WERI-Rb-1 (cell line): ENCODE data around the gene RGS12.

ENCODE experiments used
- DNase-seq: peaks from one replicate; pipeline ENCODE4 v3.0.0-alpha.2; 2020
- H3K27ac ChIP-seq: fragments of 250-450 bp; sonication (Bioruptor Pico); 2 replicates; pipeline ENCODE4 v1.5.1; 2020; ENCODE audit warnings: mild to moderate bottlenecking, moderate library complexity
- H3K27me3 ChIP-seq: fragments of 250-450 bp; sonication (Bioruptor Pico); 2 replicates; pipeline ENCODE4 v1.5.1; 2021; ENCODE audit warnings: mild to moderate bottlenecking, low read depth, moderate library complexity; ENCODE audit not compliant: insufficient read depth, severe bottlenecking
- H3K36me3 ChIP-seq: fragments of 250-450 bp; sonication (Bioruptor Pico); 2 replicates; pipeline ENCODE4 v1.5.1; 2020; ENCODE audit warnings: mild to moderate bottlenecking, moderate library complexity
- H3K4me3 ChIP-seq: 2 replicates; pipeline ENCODE4 v1.5.1; 2011; ENCODE audit warnings: low read depth, mild to moderate bottlenecking, control low read depth, low read length
- H3K9me3 ChIP-seq: fragments of 250-450 bp; sonication (Bioruptor Pico); 2 replicates; pipeline ENCODE4 v1.5.1; 2021; ENCODE audit warnings: mild to moderate bottlenecking, moderate library complexity; ENCODE audit not compliant: severe bottlenecking
- CTCF ChIP-seq: IDR thresholded peaks from 2 replicates; pipeline ENCODE4 v1.5.1; 2011; ENCODE audit warnings: low read depth, mild to moderate bottlenecking, control low read depth, inconsistent platforms, low read length

The RGS12 gene

GRCh38 chr4:3330707-3331106 is 37.9 kb downstream of the RGS12 start:
- Histone ChIP-seq H3K27ac (no peak overlapping the region), H3K9me3 (no peaks in the 10 kb centered on the region), H3K4me3 (no peak overlapping the region), H3K27me3 (no peaks in the 10 kb centered on the region), H3K36me3 (no peaks in the 10 kb centered on the region; the same call in none of the 2 replicates)
- no peak for TF ChIP-seq CTCF
- no peak for DNase-seq

GRCh38 chr4:3331511-3332394 is 38.9 kb downstream of the RGS12 start:
- Histone ChIP-seq H3K27ac (no peak overlapping the region), H3K9me3 (no peaks in the 10 kb centered on the region), H3K4me3 (no peak overlapping the region), H3K27me3 (no peaks in the 10 kb centered on the region), H3K36me3 (no peaks in the 10 kb centered on the region; the same call in none of the 2 replicates)
- no peak for DNase-seq
- no peak for TF ChIP-seq CTCF

- DNase-seq, result no peak
- H3K27me3 ChIP-seq, result no peaks in the 10 kb centered on the region
Measured at GRCh38 chr4:3332498-3332897, 39.7 kb downstream of the RGS12 start.

GRCh38 chr4:3334316-3334715 is 41.5 kb downstream of the RGS12 start:
- H3K9me3 ChIP-seq, result no peaks in the 10 kb centered on the region
- H3K27ac ChIP-seq, result no peak overlapping the region
- no peaks in the 10 kb centered on the region; the same call in 1 of the 2 replicates for H3K36me3 ChIP-seq
- H3K27me3 ChIP-seq, result no peaks in the 10 kb centered on the region
- no peak for DNase-seq
- H3K4me3 ChIP-seq, result no peak overlapping the region
- no peak for TF ChIP-seq CTCF

More at GRCh38 chr4:3332498-3332897, 39.7 kb downstream of the RGS12 start:
- no peak overlapping the region for H3K4me3 ChIP-seq
- no peak for TF ChIP-seq CTCF
- no peak overlapping the region for H3K27ac ChIP-seq
- no peaks in the 10 kb centered on the region for H3K9me3 ChIP-seq
- no peaks in the 10 kb centered on the region; the same call in none of the 2 replicates for H3K36me3 ChIP-seq

- TF ChIP-seq CTCF, result no peak
- DNase-seq, result no peak
- Histone ChIP-seq H3K27me3 (no peaks in the 10 kb centered on the region), H3K36me3 (no peaks in the 10 kb centered on the region; the same call in 1 of the 2 replicates), H3K27ac (no peak overlapping the region), H3K9me3 (no peaks in the 10 kb centered on the region), H3K4me3 (no peak overlapping the region)
Measured at GRCh38 chr4:3335385-3335784, 42.6 kb downstream of the RGS12 start.

GRCh38 chr4:3335982-3336381 is 43.2 kb downstream of the RGS12 start:
- Histone ChIP-seq H3K4me3 (no peak overlapping the region), H3K9me3 (no peaks in the 10 kb centered on the region), H3K27me3 (no peaks in the 10 kb centered on the region), H3K27ac (no peak overlapping the region), H3K36me3 (no peaks in the 10 kb centered on the region; the same call in 1 of the 2 replicates)
- TF ChIP-seq CTCF, result no peak
- DNase-seq, result no peak
